OCI-LY1 (cell line): ENCODE results near the gene TXNRD1.

Experiments used
- H2AFZ ChIP-seq: fragments of 200-600 bp; sonication (generic), shearing (Covaris generic); 2 replicates; pipeline ENCODE4 v1.6.0; 2014; ENCODE audit warnings: antibody characterized with exemption, mild to moderate bottlenecking, low read length
- H3F3A ChIP-seq: fragments of 200-600 bp; sonication (generic), shearing (Covaris generic); 2 replicates; pipeline ENCODE4 v1.6.0; 2014; ENCODE audit warnings: mild to moderate bottlenecking, antibody characterized with exemption, low read length, moderate library complexity; ENCODE audit not compliant: insufficient read depth
- H3K27ac ChIP-seq: fragments of 200-600 bp; sonication (generic); 2 replicates; pipeline ENCODE4 v1.5.1; 2014; ENCODE audit warnings: low read length, mixed run types, mild to moderate bottlenecking, low read depth; ENCODE audit not compliant: poor library complexity, severe bottlenecking
- H3K27me3 ChIP-seq: fragments of 200-600 bp; sonication (generic); 2 replicates; pipeline ENCODE4 v1.6.0; 2014; ENCODE audit warnings: antibody characterized with exemption, mild to moderate bottlenecking, low read length, moderate library complexity; ENCODE audit not compliant: insufficient read depth
- H3K36me3 ChIP-seq: fragments of 200-600 bp; sonication (generic); 2 replicates; pipeline ENCODE4 v1.6.1; 2014; ENCODE audit warnings: mild to moderate bottlenecking, antibody characterized with exemption, low read length, moderate library complexity, mixed read lengths; ENCODE audit not compliant: insufficient read depth
- H3K4me1 ChIP-seq: fragments of 200-600 bp; sonication (generic); 2 replicates; pipeline ENCODE4 v1.5.1; 2014; ENCODE audit warnings: mild to moderate bottlenecking, low read length, moderate library complexity; ENCODE audit not compliant: insufficient read depth, severe bottlenecking
- H3K4me2 ChIP-seq: fragments of 200-600 bp; sonication (generic), shearing (Covaris generic); 2 replicates; pipeline ENCODE4 v1.6.1; 2014; ENCODE audit warnings: low read length
- H3K4me3 ChIP-seq: fragments of 200-600 bp; sonication (generic); 2 replicates; pipeline ENCODE4 v1.5.1; 2014; ENCODE audit warnings: low read length, low read depth, mild to moderate bottlenecking, mixed read lengths; ENCODE audit not compliant: poor library complexity, severe bottlenecking
- H3K79me2 ChIP-seq: fragments of 200-600 bp; shearing (Covaris generic); 2 replicates; pipeline ENCODE4 v1.6.1; 2016; ENCODE audit warnings: mixed run types, low read length, mixed read lengths; ENCODE audit not compliant: insufficient read depth
- H3K9ac ChIP-seq: fragments of 200-600 bp; sonication (generic), shearing (Covaris generic); 2 replicates; pipeline ENCODE4 v1.6.1; 2014; ENCODE audit warnings: mild to moderate bottlenecking, low read length, mixed read lengths
- H3K9me2 ChIP-seq: fragments of 200-600 bp; sonication (generic), shearing (Covaris generic); 2 replicates; pipeline ENCODE4 v1.6.1; 2014; ENCODE audit warnings: low read depth, mild to moderate bottlenecking, low read length, mixed read lengths
- H3K9me3 ChIP-seq: fragments of 200-600 bp; shearing (Covaris generic); 2 replicates; pipeline ENCODE4 v1.6.1; 2014; ENCODE audit warnings: low read length, mixed read lengths
- H4K20me1 ChIP-seq: fragments of 200-600 bp; sonication (generic), shearing (Covaris generic); 2 replicates; pipeline ENCODE4 v1.6.0; 2016; ENCODE audit warnings: mild to moderate bottlenecking, low read length; ENCODE audit not compliant: insufficient read depth
- CTCF ChIP-seq: fragments of 200-600 bp; sonication (generic), shearing (Covaris generic); IDR thresholded peaks from 2 replicates; pipeline ENCODE4 v1.5.1; 2017; ENCODE audit warnings: mild to moderate bottlenecking, antibody characterized with exemption, low read length, moderate library complexity, mixed read lengths
- EZH2 ChIP-seq: fragments of 200-600 bp; sonication (generic), shearing (Covaris generic); IDR thresholded peaks from 2 replicates; pipeline ENCODE4 v1.8.0; 2017; ENCODE audit warnings: borderline replicate concordance, mixed run types, mild to moderate bottlenecking, antibody characterized with exemption, low read length, moderate library complexity, mixed read lengths

TXNRD1 gene

GRCh38 chr12:104182144-104182543 is 33.4 kb upstream of the TXNRD1 start:
- H2AFZ ChIP-seq: no peak overlapping the region
- H3F3A ChIP-seq: no peaks in the 10 kb centered on the region
- no peak overlapping the region for H3K9ac ChIP-seq
- H4K20me1 ChIP-seq: no peaks in the 10 kb centered on the region
- H3K9me3 ChIP-seq: no peaks in the 10 kb centered on the region
- H3K79me2 ChIP-seq: no peaks in the 10 kb centered on the region
- no peaks in the 10 kb centered on the region for H3K4me1 ChIP-seq
- TF ChIP-seq CTCF (no peak), EZH2 (no peak)
- no peaks in the 10 kb centered on the region for H3K9me2 ChIP-seq
- H3K4me3 ChIP-seq: no peak overlapping the region
- no peak overlapping the region for H3K27ac ChIP-seq
- no peaks in the 10 kb centered on the region for H3K27me3 ChIP-seq
- no peaks in the 10 kb centered on the region for H3K36me3 ChIP-seq
- H3K4me2 ChIP-seq: no peak overlapping the region

- no peaks in the 10 kb centered on the region for H3K27me3 ChIP-seq
- no peak overlapping the region for H3K4me2 ChIP-seq
- H3K36me3 ChIP-seq: no peaks in the 10 kb centered on the region
- no peaks in the 10 kb centered on the region for H4K20me1 ChIP-seq
- H3K9me3 ChIP-seq: no peaks in the 10 kb centered on the region
- no peak overlapping the region for H3K27ac ChIP-seq
- no peaks in the 10 kb centered on the region for H3K9me2 ChIP-seq
- no peak for TF ChIP-seq EZH2
- TF ChIP-seq CTCF: no peak
- H3K4me1 ChIP-seq: no peaks in the 10 kb centered on the region
- H3F3A ChIP-seq: no peaks in the 10 kb centered on the region
- H3K4me3 ChIP-seq: no peak overlapping the region
- no peaks in the 10 kb centered on the region for H3K79me2 ChIP-seq
- no peak overlapping the region for H2AFZ ChIP-seq
- H3K9ac ChIP-seq: no peak overlapping the region
Measured at GRCh38 chr12:104182621-104183378, 32.8 kb upstream of the TXNRD1 start.

DNA sequence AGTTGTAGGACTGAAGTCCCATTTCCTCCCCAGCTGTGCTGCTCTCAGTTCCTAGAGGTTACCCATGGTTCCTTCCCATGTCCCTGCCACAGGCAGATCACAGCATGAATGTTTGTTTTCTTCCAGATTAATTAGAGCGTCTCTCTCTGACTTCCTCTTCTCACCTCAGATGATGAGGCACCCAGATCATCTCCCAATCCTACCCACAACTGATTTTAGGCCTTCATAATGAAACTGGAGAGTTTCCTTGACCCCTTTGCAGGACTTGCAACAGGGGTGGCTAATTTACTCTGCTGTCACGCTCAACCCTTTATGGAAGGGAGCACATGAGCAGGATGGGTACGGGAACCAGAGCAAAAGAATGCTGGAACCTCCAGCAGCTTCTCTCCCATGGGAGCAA is 32.1 kb upstream of the TXNRD1 start:
- H3K9me3 ChIP-seq: no peaks in the 10 kb centered on the region
- TF ChIP-seq CTCF (no peak), EZH2 (no peak)
- no peaks in the 10 kb centered on the region for H4K20me1 ChIP-seq
- no peaks in the 10 kb centered on the region for H3K27me3 ChIP-seq
- no peak overlapping the region for H3K27ac ChIP-seq
- no peaks in the 10 kb centered on the region for H3K4me1 ChIP-seq
- no peak overlapping the region for H3K9ac ChIP-seq
- H3K4me3 ChIP-seq: no peak overlapping the region
- no peak overlapping the region for H2AFZ ChIP-seq
- no peaks in the 10 kb centered on the region for H3F3A ChIP-seq
- H3K4me2 ChIP-seq: no peak overlapping the region
- no peaks in the 10 kb centered on the region for H3K36me3 ChIP-seq
- no peaks in the 10 kb centered on the region for H3K9me2 ChIP-seq
- H3K79me2 ChIP-seq: no peaks in the 10 kb centered on the region
